Measurements from ENCODE around the gene RTP2. TPM values are rescaled to one million over a fixed set of nuclear protein-coding genes. Genes with fewer than 3 reads are reported as not detected.

Gene RTP2
- polyA plus RNA-seq: not detected
- long read RNA-seq, donor 1: 0 reads
- long read RNA-seq, donor 2: 0 reads
- long read RNA-seq, donor 3: 0 reads
- long read RNA-seq, donor 4: 0 reads
- long read RNA-seq, donor 5: 0 reads
- long read RNA-seq, donor 6: 0 reads
- long read RNA-seq, donor 7: 0 reads
- long read RNA-seq, donor 8: 0 reads
- long read RNA-seq, donor 9: 0 reads
- long read RNA-seq, donor 10: 0 reads
- long read RNA-seq, donor 11: 0 reads

GRCh38 chr3:187702507-187703033, at the start of gene RTP2:
Gene RTP2 (minus strand): TSS chr3:187702557. CDS start chr3:187702128, 429 bp downstream.
- no peaks in the 10 kb centered on the region for H3K27me3 ChIP-seq (ENCODE audit: control insufficient read depth, insufficient read depth, low read length)
- H3K9me3 ChIP-seq (ENCODE audit: control insufficient read depth, low read depth, low read length): no peaks in the 10 kb centered on the region
- DNase-seq: no peak
- no peaks in the 10 kb centered on the region for H3K36me3 ChIP-seq (ENCODE audit: control insufficient read depth, insufficient read depth, low read length)
- no CpG with 5 or more reads among the region's 4 CpGs for WGBS (ENCODE audit: insufficient coverage, low lambda C conversion rate)
- H3K27ac ChIP-seq (ENCODE audit: low read length): no peak within 1 kb of the TSS
- no peak within 1 kb of the TSS for H3K4me3 ChIP-seq (ENCODE audit: low read length)
- H3K4me1 ChIP-seq (ENCODE audit: control insufficient read depth, insufficient read depth, low read length): no peaks in the 10 kb centered on the region

- DNase-seq: peak; percentile 62 to 93
- Histone ChIP-seq H3K27ac (ENCODE audit: low read length) (peak overlapping the region; percentile 90), H3K9me3 (ENCODE audit: control insufficient read depth, low read depth, low read length) (no peaks in the 10 kb centered on the region), H3K4me1 (ENCODE audit: control insufficient read depth, insufficient read depth, low read length) (peaks cover 28% of the 10 kb centered on the region), H3K27me3 (ENCODE audit: control insufficient read depth, insufficient read depth, low read length) (no peaks in the 10 kb centered on the region), H3K4me3 (ENCODE audit: low read length) (peak overlapping the region; percentile 38), H3K36me3 (ENCODE audit: control insufficient read depth, insufficient read depth, low read length) (no peaks in the 10 kb centered on the region)
- WGBS (ENCODE audit: insufficient coverage, low lambda C conversion rate): 0% methylated on average over 1 of the region's 11 CpGs
Measured at GRCh38 chr3:187750513-187751123, 48.3 kb upstream of the RTP2 start.

DNA sequence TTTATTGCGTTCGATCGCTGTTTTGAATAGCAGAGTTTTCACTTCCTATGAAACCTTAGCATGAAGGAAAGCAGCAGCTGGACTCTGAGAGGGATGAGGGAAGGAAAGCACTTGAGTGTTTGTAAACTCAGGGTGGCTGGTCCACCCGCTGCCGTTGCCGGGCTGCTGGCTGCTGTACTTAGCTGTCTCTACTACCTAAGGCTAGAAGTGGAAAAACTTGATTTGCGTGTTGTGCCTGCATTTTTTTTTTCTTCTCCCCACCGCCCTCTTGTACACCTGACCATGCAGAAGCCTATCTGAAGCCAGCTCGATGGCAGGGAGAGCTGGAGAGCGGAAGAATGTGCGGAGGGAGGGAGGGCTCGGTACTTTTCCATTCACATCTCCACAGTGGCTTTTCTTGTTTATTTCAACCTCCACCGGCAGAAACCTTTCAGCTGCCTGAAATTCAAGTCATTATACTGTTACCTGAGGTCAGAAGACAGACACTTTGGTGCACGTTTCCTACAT, 47.7 kb upstream of the RTP2 start:
- Histone ChIP-seq H3K9me3 (ENCODE audit: control insufficient read depth, low read depth, low read length) (no peaks in the 10 kb centered on the region), H3K27me3 (ENCODE audit: control insufficient read depth, insufficient read depth, low read length) (no peaks in the 10 kb centered on the region), H3K27ac (ENCODE audit: low read length) (peak overlapping the region; percentile 90), H3K4me1 (ENCODE audit: control insufficient read depth, insufficient read depth, low read length) (peaks cover 28% of the 10 kb centered on the region), H3K4me3 (ENCODE audit: low read length) (peak overlapping the region; percentile 38), H3K36me3 (ENCODE audit: control insufficient read depth, insufficient read depth, low read length) (no peaks in the 10 kb centered on the region)
- DNase-seq: peak; percentile 87 to 95
- no CpG with 5 or more reads among the region's 14 CpGs for WGBS (ENCODE audit: insufficient coverage, low lambda C conversion rate)

- no peak overlapping the region for H3K27ac ChIP-seq (ENCODE audit: low read length)
- WGBS (ENCODE audit: insufficient coverage, low lambda C conversion rate): no CpG with 5 or more reads among the region's 2 CpGs
- no peaks in the 10 kb centered on the region for H3K36me3 ChIP-seq (ENCODE audit: control insufficient read depth, insufficient read depth, low read length)
- peaks cover 28% of the 10 kb centered on the region for H3K4me1 ChIP-seq (ENCODE audit: control insufficient read depth, insufficient read depth, low read length)
- H3K27me3 ChIP-seq (ENCODE audit: control insufficient read depth, insufficient read depth, low read length): no peaks in the 10 kb centered on the region
- DNase-seq: peak; percentile 84
- no peak overlapping the region for H3K4me3 ChIP-seq (ENCODE audit: low read length)
- no peaks in the 10 kb centered on the region for H3K9me3 ChIP-seq (ENCODE audit: control insufficient read depth, low read depth, low read length)
Measured at GRCh38 chr3:187748050-187748481, 45.7 kb upstream of the RTP2 start.

DNA sequence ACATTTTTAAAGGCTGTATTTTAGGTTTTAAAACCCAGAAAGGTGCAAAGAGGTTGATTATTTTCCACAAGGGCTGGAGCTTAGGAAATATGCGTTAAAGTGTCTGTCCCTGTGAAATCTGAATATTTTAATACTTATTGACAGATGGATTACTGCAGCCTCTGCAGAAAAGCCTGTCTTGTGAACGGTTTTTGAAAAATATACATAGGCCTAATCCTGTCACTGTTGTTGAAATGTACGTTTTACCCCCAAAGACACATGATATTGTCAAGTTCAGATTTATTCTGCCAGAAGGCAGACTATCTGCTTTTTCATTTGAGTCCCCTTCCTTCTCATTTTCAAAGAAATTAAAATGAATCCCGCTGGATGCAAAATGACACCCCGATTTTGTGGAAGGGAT, 45.1 kb upstream of the RTP2 start:
- H3K27ac ChIP-seq (ENCODE audit: low read length): peak overlapping the region; percentile 99
- no peaks in the 10 kb centered on the region for H3K27me3 ChIP-seq (ENCODE audit: control insufficient read depth, insufficient read depth, low read length)
- H3K4me3 ChIP-seq (ENCODE audit: low read length): no peak overlapping the region
- H3K36me3 ChIP-seq (ENCODE audit: control insufficient read depth, insufficient read depth, low read length): no peaks in the 10 kb centered on the region
- H3K4me1 ChIP-seq (ENCODE audit: control insufficient read depth, insufficient read depth, low read length): peaks cover 32% of the 10 kb centered on the region
- H3K9me3 ChIP-seq (ENCODE audit: control insufficient read depth, low read depth, low read length): no peaks in the 10 kb centered on the region
- peak in 1 of 2 donors; percentile 12 for DNase-seq
- WGBS (ENCODE audit: insufficient coverage, low lambda C conversion rate): no CpG with 5 or more reads among the region's 5 CpGs

DNA sequence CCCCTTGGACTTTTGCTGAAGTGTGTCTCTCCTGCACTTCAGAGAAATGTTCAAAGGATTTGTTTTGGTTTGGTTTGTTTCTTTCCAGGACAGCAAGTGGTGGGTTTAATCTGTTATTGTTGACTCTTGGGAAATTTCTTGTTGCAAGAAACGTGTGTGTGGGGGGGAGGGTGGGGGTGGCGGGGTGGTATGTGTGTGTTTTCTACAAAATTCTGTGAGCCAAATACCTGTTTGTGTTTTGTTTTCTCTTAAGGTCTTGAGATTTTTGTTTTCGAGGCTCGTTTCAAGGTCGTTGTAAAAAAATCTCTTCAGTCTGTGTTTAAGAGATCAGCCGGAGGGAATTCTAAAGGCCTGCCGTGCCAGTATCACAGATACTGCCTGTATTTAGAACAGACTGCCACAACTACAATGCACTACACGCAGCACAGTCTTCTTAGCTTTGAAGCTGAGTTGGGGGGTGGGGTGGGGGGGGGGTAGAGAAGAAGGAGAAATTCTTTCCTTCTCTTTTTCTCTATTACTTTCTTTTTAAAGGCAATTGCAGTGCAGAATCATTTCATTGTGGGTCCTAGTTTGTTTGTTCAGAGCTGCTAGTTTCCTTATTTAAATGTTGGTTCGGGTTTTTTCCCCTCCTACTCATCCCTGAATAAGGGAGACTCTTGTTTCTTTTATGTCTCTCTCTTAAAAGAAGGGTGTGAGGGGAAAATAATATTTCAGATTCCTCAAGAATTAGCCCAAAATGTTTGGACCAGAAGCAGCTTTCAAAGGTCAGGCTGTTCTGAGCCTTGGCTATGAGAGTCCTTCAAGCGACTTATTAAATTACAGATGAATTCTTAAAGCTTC, 44.3 kb upstream of the RTP2 start:
- Histone ChIP-seq H3K4me1 (ENCODE audit: control insufficient read depth, insufficient read depth, low read length) (peaks cover 32% of the 10 kb centered on the region), H3K27ac (ENCODE audit: low read length) (peak overlapping the region; percentile 99), H3K36me3 (ENCODE audit: control insufficient read depth, insufficient read depth, low read length) (no peaks in the 10 kb centered on the region), H3K9me3 (ENCODE audit: control insufficient read depth, low read depth, low read length) (no peaks in the 10 kb centered on the region), H3K27me3 (ENCODE audit: control insufficient read depth, insufficient read depth, low read length) (no peaks in the 10 kb centered on the region), H3K4me3 (ENCODE audit: low read length) (peak overlapping the region; percentile 66)
- no CpG with 5 or more reads among the region's 10 CpGs for WGBS (ENCODE audit: insufficient coverage, low lambda C conversion rate)
- peak; percentile 27 to 59 for DNase-seq

DNA sequence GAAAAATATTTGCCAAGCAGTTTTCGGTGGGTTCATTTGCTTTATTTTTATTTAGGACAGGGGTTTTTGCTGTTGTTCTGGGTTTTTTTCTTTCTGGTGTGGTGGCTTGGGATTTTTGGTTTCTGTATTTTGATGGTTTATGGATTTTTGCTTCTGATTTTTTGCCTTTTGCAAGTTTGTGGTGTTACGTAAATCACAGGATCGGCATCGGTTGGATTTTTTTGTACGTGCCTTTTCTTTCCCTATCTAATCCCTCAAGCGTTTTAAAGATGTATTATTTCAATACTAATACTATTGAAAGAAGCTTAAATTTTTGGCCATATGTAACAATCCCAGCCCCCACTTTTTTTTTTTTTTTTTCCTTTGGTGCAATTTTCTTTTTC, 43.7 kb upstream of the RTP2 start:
- DNase-seq: no peak
- no peaks in the 10 kb centered on the region for H3K27me3 ChIP-seq (ENCODE audit: control insufficient read depth, insufficient read depth, low read length)
- WGBS (ENCODE audit: insufficient coverage, low lambda C conversion rate): 0% methylated on average over 6 of the region's 6 CpGs
- no peaks in the 10 kb centered on the region for H3K9me3 ChIP-seq (ENCODE audit: control insufficient read depth, low read depth, low read length)
- H3K36me3 ChIP-seq (ENCODE audit: control insufficient read depth, insufficient read depth, low read length): no peaks in the 10 kb centered on the region
- H3K4me1 ChIP-seq (ENCODE audit: control insufficient read depth, insufficient read depth, low read length): peaks cover 28% of the 10 kb centered on the region
- peak overlapping the region; percentile 66 for H3K4me3 ChIP-seq (ENCODE audit: low read length)
- H3K27ac ChIP-seq (ENCODE audit: low read length): peak overlapping the region; percentile 99

GRCh38 chr3:187745201-187746058, 43.1 kb upstream of the RTP2 start, which contains the start of gene BCL6:
Gene BCL6 (minus strand): TSS chr3:187745468. CDS start chr3:187733693, 11,775 bp downstream.
- H3K9me3 ChIP-seq (ENCODE audit: control insufficient read depth, low read depth, low read length): no peaks in the 10 kb centered on the region
- peak within 1 kb of the TSS; percentile 66 for H3K4me3 ChIP-seq (ENCODE audit: low read length)
- H3K27ac ChIP-seq (ENCODE audit: low read length): peak within 1 kb of the TSS; percentile 99
- H3K36me3 ChIP-seq (ENCODE audit: control insufficient read depth, insufficient read depth, low read length): no peaks in the 10 kb centered on the region
- peaks cover 32% of the 10 kb centered on the region for H3K4me1 ChIP-seq (ENCODE audit: control insufficient read depth, insufficient read depth, low read length)
- WGBS (ENCODE audit: insufficient coverage, low lambda C conversion rate): 0% methylated on average over 1 of the region's 40 CpGs
- no peaks in the 10 kb centered on the region for H3K27me3 ChIP-seq (ENCODE audit: control insufficient read depth, insufficient read depth, low read length)
- peak; percentile 96 to 98 for DNase-seq

- WGBS (ENCODE audit: insufficient coverage, low lambda C conversion rate): 0% methylated on average over 3 of the region's 55 CpGs
Measured at GRCh38 chr3:187744169-187745151, 42.1 kb upstream of the RTP2 start.

More at GRCh38 chr3:187744169-187745151, 42.1 kb upstream of the RTP2 start:
- peak overlapping the region; percentile 66 for H3K4me3 ChIP-seq (ENCODE audit: low read length)
- no peaks in the 10 kb centered on the region for H3K9me3 ChIP-seq (ENCODE audit: control insufficient read depth, low read depth, low read length)
- peak; percentile 69 to 83 for DNase-seq
- H3K27me3 ChIP-seq (ENCODE audit: control insufficient read depth, insufficient read depth, low read length): no peaks in the 10 kb centered on the region
- peak overlapping the region; percentile 99 for H3K27ac ChIP-seq (ENCODE audit: low read length)
- no peaks in the 10 kb centered on the region for H3K36me3 ChIP-seq (ENCODE audit: control insufficient read depth, insufficient read depth, low read length)
- peaks cover 33% of the 10 kb centered on the region for H3K4me1 ChIP-seq (ENCODE audit: control insufficient read depth, insufficient read depth, low read length)
